HCT116 (cell line): ENCODE measurements around the gene GNPDA2. TPM values are rescaled to one million over a fixed set of nuclear protein-coding genes. Genes with fewer than 3 reads are reported as not detected.

Experiments
- ATAC-seq: fragments of 200-7000 bp; cut with Tn5 transposase; 2 replicates; pipeline ENCODE4 v1.9.1; 2020; ENCODE audit warnings: mild to moderate bottlenecking, moderate library complexity
- BruUV-seq: library from RNA; stranded (reverse); fragments of 400-500 nt; replicated peaks from 2 replicates; lab custom pipeline; 2021; lab: Mats Ljungman, UMichigan
- CTCF ChIA-PET: fragments of 300-600 bp; sonication (Branson Sonifier 250); formaldehyde crosslinking; loops from one replicate; lab custom pipeline; 2021; ENCODE audit warnings: antibody characterized with exemption; lab: Charles Lee
- POLR2A ChIA-PET: fragments of 300-600, 350-600 bp; sonication (Branson Sonifier 250); formaldehyde crosslinking; loops from one replicate; lab custom pipeline; 2021; ENCODE audit warnings: antibody characterized with exemption; lab: Charles Lee
- RAD21 ChIA-PET, 2 experiments: fragments of 300-600 bp; sonication (Branson Sonifier 250); formaldehyde crosslinking; loops; one replicate each; lab custom pipeline; 2023; ENCODE audit warnings: low total read pairs in 2 of 2; ENCODE audit not compliant: uncharacterized antibody in 2 of 2, unreplicated experiment in 2 of 2, low non-redundant PET in 1 of 2; lab: Charles Lee
- DNase-seq: peaks from one replicate; pipeline ENCODE4 v3.0.0-alpha.2; 2010; ENCODE audit warnings: low read depth, low spot score
- H2AFZ ChIP-seq: fragments of 200-600 bp; shearing (Covaris generic), sonication (generic); 2 replicates; pipeline ENCODE4 v1.6.1; 2017; ENCODE audit warnings: low read depth, mixed run types, mixed read lengths, antibody characterized with exemption, low read length; ENCODE audit not compliant: poor library complexity, severe bottlenecking
- H3K27ac ChIP-seq: 2 replicates; pipeline ENCODE4 v1.5.1; 2012; ENCODE audit warnings: low read depth, low read length
- H3K27me3 ChIP-seq: fragments of 200-600 bp; sonication (generic); 2 replicates; pipeline ENCODE4 v1.6.1; 2016; ENCODE audit warnings: mixed run types, low read length, mixed read lengths; ENCODE audit not compliant: insufficient read depth
- H3K36me3 ChIP-seq, 2 experiments: fragments of 200-500 bp in 1 of 2; fragments of 200-600 bp in 1 of 2; sonication (Bioruptor generic) in 1 of 2; sonication (generic) in 1 of 2; 2 replicates each; pipeline versions ENCODE4 v1.5.1 to v1.6.1; 2014 to 2016; ENCODE audit warnings: low read length in 2 of 2, inconsistent platforms in 1 of 2, mixed read lengths in 1 of 2, mixed run types in 1 of 2; ENCODE audit not compliant: insufficient read depth in 2 of 2, control insufficient read depth in 1 of 2
- H3K4me1 ChIP-seq, 2 experiments: fragments of 200-600 bp in 1 of 2; sonication (generic) in 1 of 2; 2 replicates each; pipeline versions ENCODE4 v1.5.1 to v1.6.1; 2012 to 2017; ENCODE audit warnings: low read length in 2 of 2, inconsistent platforms in 1 of 2, mild to moderate bottlenecking in 1 of 2, mixed read lengths in 1 of 2, mixed run types in 1 of 2, moderate library complexity in 1 of 2; ENCODE audit not compliant: insufficient read depth in 2 of 2, control insufficient read depth in 1 of 2
- H3K4me2 ChIP-seq: fragments of 200-600 bp; sonication (generic); 2 replicates; pipeline ENCODE4 v1.6.1; 2017; ENCODE audit warnings: mixed run types, low read length, mixed read lengths
- H3K4me3 ChIP-seq, 2 experiments: fragments of 200-600 bp in 1 of 2; sonication (generic) in 1 of 2; replicated peaks in 1 of 2; 2 replicates each; pipeline ENCODE4 v1.5.1; 2011 to 2016; ENCODE audit warnings: low read length in 2 of 2, control low read depth in 1 of 2, low read depth in 1 of 2, mild to moderate bottlenecking in 1 of 2, mixed read lengths in 1 of 2, mixed run types in 1 of 2
- H3K79me2 ChIP-seq: fragments of 200-600 bp; sonication (generic); 2 replicates; pipeline ENCODE4 v1.6.1; 2017; ENCODE audit warnings: mild to moderate bottlenecking, mixed run types, low read length, moderate library complexity, mixed read lengths; ENCODE audit not compliant: insufficient read depth
- H3K9ac ChIP-seq: fragments of 200-600 bp; sonication (generic); 2 replicates; pipeline ENCODE4 v1.6.1; 2016; ENCODE audit warnings: low read length, mixed read lengths
- H3K9me2 ChIP-seq: fragments of 200-600 bp; sonication (generic), shearing (Covaris generic); 2 replicates; pipeline ENCODE4 v1.6.1; 2017; ENCODE audit warnings: mixed run types, mild to moderate bottlenecking, moderate library complexity; ENCODE audit not compliant: insufficient read depth
- H3K9me3 ChIP-seq, 2 experiments: fragments of 200-500 bp in 1 of 2; fragments of 200-600 bp in 1 of 2; sonication (Bioruptor generic) in 1 of 2; sonication (generic) in 1 of 2; 2 replicates each; pipeline ENCODE4 v1.6.1; 2014 to 2017; ENCODE audit warnings: low read length in 2 of 2, mixed read lengths in 2 of 2, inconsistent platforms in 1 of 2, low read depth in 1 of 2, mild to moderate bottlenecking in 1 of 2, mixed run types in 1 of 2, moderate library complexity in 1 of 2; ENCODE audit not compliant: control insufficient read depth in 1 of 2, insufficient read depth in 1 of 2
- H4K20me1 ChIP-seq: fragments of 200-600 bp; sonication (generic), shearing (Covaris generic); 2 replicates; pipeline ENCODE4 v1.6.1; 2017; ENCODE audit warnings: mixed run types, mild to moderate bottlenecking, moderate library complexity; ENCODE audit not compliant: insufficient read depth
- ATF3 ChIP-seq: IDR thresholded peaks from 2 replicates; pipeline ENCODE4 v1.6.1; 2012
- CBX3 ChIP-seq: IDR thresholded peaks from 2 replicates; pipeline ENCODE4 v1.6.1; 2012; ENCODE audit warnings: low read depth
- CEBPB ChIP-seq: IDR thresholded peaks from 2 replicates; pipeline ENCODE4 v1.6.1; 2012; ENCODE audit warnings: low read depth
- EGR1 ChIP-seq: IDR thresholded peaks from 2 replicates; pipeline ENCODE4 v1.6.1; 2012; ENCODE audit warnings: low read depth
- ELF1 ChIP-seq: IDR thresholded peaks from 2 replicates; pipeline ENCODE4 v1.6.1; 2012; ENCODE audit warnings: low read depth, borderline replicate concordance
- EZH2 ChIP-seq: fragments of 200-600 bp; sonication (generic); IDR thresholded peaks from 2 replicates; pipeline ENCODE4 v1.6.1; 2017; ENCODE audit warnings: antibody characterized with exemption, mixed run types
- EZH2phosphoT487 ChIP-seq: fragments of 200-600 bp; IDR thresholded peaks from 2 replicates; pipeline ENCODE4 v1.6.1; 2018; ENCODE audit warnings: antibody characterized with exemption, borderline replicate concordance
- FOSL1 ChIP-seq: IDR thresholded peaks from 2 replicates; pipeline ENCODE4 v1.6.1; 2012; ENCODE audit warnings: low read depth
- JUND ChIP-seq: IDR thresholded peaks from 2 replicates; pipeline ENCODE4 v1.6.1; 2012
- MAX ChIP-seq: IDR thresholded peaks from 2 replicates; pipeline ENCODE4 v1.6.1; 2012
- POLR2A ChIP-seq: IDR thresholded peaks from 2 replicates; pipeline ENCODE4 v1.7.0; 2011; ENCODE audit warnings: borderline replicate concordance; ENCODE audit not compliant: insufficient read depth, insufficient read length; ENCODE audit errors: extremely low read depth
- POLR2AphosphoS5 ChIP-seq: IDR thresholded peaks from 2 replicates; pipeline ENCODE4 v1.6.1; 2011; ENCODE audit warnings: mild to moderate bottlenecking, low read depth, low read length, moderate library complexity
- RAD21 ChIP-seq: IDR thresholded peaks from 2 replicates; pipeline ENCODE4 v1.6.1; 2012; ENCODE audit warnings: low read depth, mild to moderate bottlenecking
- SIN3A ChIP-seq: IDR thresholded peaks from 2 replicates; pipeline ENCODE4 v1.6.1; 2012; ENCODE audit warnings: low read depth
- SP1 ChIP-seq: IDR thresholded peaks from 2 replicates; pipeline ENCODE4 v1.6.1; 2012; ENCODE audit warnings: low read depth
- SRF ChIP-seq: IDR thresholded peaks from 2 replicates; pipeline ENCODE4 v1.6.1; 2012; ENCODE audit warnings: low read depth
- YY1 ChIP-seq: IDR thresholded peaks from 2 replicates; pipeline ENCODE4 v1.6.1; 2011; ENCODE audit warnings: low read length, low read depth, moderate library complexity, mild to moderate bottlenecking; ENCODE audit not compliant: insufficient replicate concordance; ENCODE audit errors: extremely low read depth
- ZBTB33 ChIP-seq: IDR thresholded peaks from 2 replicates; pipeline ENCODE4 v1.6.1; 2011; ENCODE audit warnings: mild to moderate bottlenecking, low read length, moderate library complexity; ENCODE audit not compliant: insufficient replicate concordance; ENCODE audit errors: extremely low read depth
- ZFX ChIP-seq: fragments of 450-650 bp; IDR thresholded peaks from 2 replicates; pipeline ENCODE4 v1.6.1; 2017
- ZNF274 ChIP-seq: fragments of 200-500 bp; sonication (Bioruptor generic); IDR thresholded peaks from 2 replicates; pipeline ENCODE4 v1.6.1; 2014; ENCODE audit warnings: mild to moderate bottlenecking, low read depth, low read length, inconsistent platforms
- intact Hi-C: fragments of 100-400 bp; cut with micrococcal nuclease; formaldehyde crosslinking; loops from 2 replicates; pipeline ENCODE4 v1.10.0; 2022
- total RNA-seq: library from RNA; stranded (reverse); gene quantifications from one replicate; pipeline ENCODE4 v1.2.1, GENCODE V29; 2021; ENCODE audit not compliant: unreplicated experiment

Gene GNPDA2
- total RNA-seq, 1 experiment from 2014 or later = 15.8 TPM

- Histone ChIP-seq H3K36me3 (no peaks in the 10 kb centered on the region), H4K20me1 (no peaks in the 10 kb centered on the region), H3K9me2 (no peaks in the 10 kb centered on the region), H3K9ac (no peak overlapping the region), H2AFZ (no peak overlapping the region), H3K27me3 (no peaks in the 10 kb centered on the region), H3K9me3 (peaks cover 0 to 6% of the 10 kb centered on the region in 2 experiments; a peak in 1 of 4 replicates), H3K4me2 (no peak overlapping the region), H3K27ac (no peak overlapping the region), H3K79me2 (no peaks in the 10 kb centered on the region), H3K4me1 (no peaks in the 10 kb centered on the region), H3K4me3 (no peak overlapping the region)
- intact Hi-C loops = no loop called here
- no peak for DNase-seq
- ChIA-PET CTCF (no interaction called here), POLR2A (no interaction called here), RAD21 (no interaction called here)
- BruUV-seq = no TSS peak
- TF ChIP-seq EZH2 = no peak
- TF ChIP-seq ZBTB33 = no peak
- no peak for TF ChIP-seq EGR1
- no peak for TF ChIP-seq ATF3
- no peak for TF ChIP-seq ZFX
- no peak for TF ChIP-seq FOSL1
- TF ChIP-seq EZH2phosphoT487 = no peak
- no peak for TF ChIP-seq RAD21
- no peak for TF ChIP-seq CEBPB
- TF ChIP-seq POLR2AphosphoS5 = no peak
- no peak for TF ChIP-seq POLR2A
- no peak for TF ChIP-seq SRF
- no peak for TF ChIP-seq YY1
- no peak for TF ChIP-seq CBX3
- TF ChIP-seq JUND = no peak
- no peak for TF ChIP-seq SP1
- no peak for TF ChIP-seq ELF1
- TF ChIP-seq SIN3A = no peak
- TF ChIP-seq MAX = no peak
- TF ChIP-seq ZNF274 = no peak
- no peak for ATAC-seq
Measured at GRCh38 chr4:44772340-44772739, 46.0 kb upstream of the GNPDA2 start.
